ENCODE results near the gene ANO1. TPM values are rescaled to one million over a fixed set of nuclear protein-coding genes. Genes with fewer than 3 reads are reported as not detected.

Gene ANO1
- total RNA-seq, 1 donor from 2014 or later: 9.1 TPM

GRCh38 chr11:70129051-70129592 is 51.0 kb downstream of the ANO1 start:
- DNase-seq (ENCODE audit: low spot score, unreplicated experiment): no peak
- no peak for TF ChIP-seq CTCF (IDR thresholded peaks at IDR 0.05; ENCODE audit: unreplicated experiment)
- Mint-ChIP-seq H3K36me3 (ENCODE audit: insufficient read depth) (no peaks in the 10 kb centered on the region), H3K27me3 (peaks cover 25% of the 10 kb centered on the region), H3K4me3 (ENCODE audit: low read depth) (no peak overlapping the region), H3K9me3 (ENCODE audit: low read depth) (no peaks in the 10 kb centered on the region), H3K27ac (no peak overlapping the region), H3K4me1 (ENCODE audit: low read depth) (peaks cover 5% of the 10 kb centered on the region)

GRCh38 chr11:70130636-70131035 is 52.5 kb downstream of the ANO1 start:
- no peaks in the 10 kb centered on the region for H3K36me3 Mint-ChIP-seq (ENCODE audit: insufficient read depth)
- H3K4me1 Mint-ChIP-seq (ENCODE audit: low read depth): peaks cover 10% of the 10 kb centered on the region
- no peak for DNase-seq (ENCODE audit: low spot score, unreplicated experiment)
- H3K27me3 Mint-ChIP-seq: peaks cover 27% of the 10 kb centered on the region
- H3K4me3 Mint-ChIP-seq (ENCODE audit: low read depth): no peak overlapping the region
- H3K27ac Mint-ChIP-seq: no peak overlapping the region
- TF ChIP-seq CTCF (IDR thresholded peaks at IDR 0.05; ENCODE audit: unreplicated experiment): no peak
- H3K9me3 Mint-ChIP-seq (ENCODE audit: low read depth): no peaks in the 10 kb centered on the region

- DNase-seq (ENCODE audit: low spot score, unreplicated experiment): no peak
- Mint-ChIP-seq H3K4me1 (ENCODE audit: low read depth) (peaks cover 10% of the 10 kb centered on the region), H3K27ac (no peak overlapping the region), H3K27me3 (peaks cover 20% of the 10 kb centered on the region), H3K36me3 (ENCODE audit: insufficient read depth) (no peaks in the 10 kb centered on the region), H3K9me3 (ENCODE audit: low read depth) (no peaks in the 10 kb centered on the region), H3K4me3 (ENCODE audit: low read depth) (no peak overlapping the region)
- no peak for TF ChIP-seq CTCF (IDR thresholded peaks at IDR 0.05; ENCODE audit: unreplicated experiment)
Observed at GRCh38 chr11:70131606-70132190, 53.6 kb downstream of the ANO1 start.

- Mint-ChIP-seq H3K36me3 (ENCODE audit: insufficient read depth) (no peaks in the 10 kb centered on the region), H3K27ac (no peak overlapping the region), H3K4me1 (ENCODE audit: low read depth) (peaks cover 10% of the 10 kb centered on the region), H3K4me3 (ENCODE audit: low read depth) (no peak overlapping the region), H3K9me3 (ENCODE audit: low read depth) (no peaks in the 10 kb centered on the region), H3K27me3 (peaks cover 20% of the 10 kb centered on the region)
- no peak for TF ChIP-seq CTCF (IDR thresholded peaks at IDR 0.05; ENCODE audit: unreplicated experiment)
- no peak for DNase-seq (ENCODE audit: low spot score, unreplicated experiment)
Observed at GRCh38 chr11:70132641-70133040, 54.5 kb downstream of the ANO1 start.

DNA sequence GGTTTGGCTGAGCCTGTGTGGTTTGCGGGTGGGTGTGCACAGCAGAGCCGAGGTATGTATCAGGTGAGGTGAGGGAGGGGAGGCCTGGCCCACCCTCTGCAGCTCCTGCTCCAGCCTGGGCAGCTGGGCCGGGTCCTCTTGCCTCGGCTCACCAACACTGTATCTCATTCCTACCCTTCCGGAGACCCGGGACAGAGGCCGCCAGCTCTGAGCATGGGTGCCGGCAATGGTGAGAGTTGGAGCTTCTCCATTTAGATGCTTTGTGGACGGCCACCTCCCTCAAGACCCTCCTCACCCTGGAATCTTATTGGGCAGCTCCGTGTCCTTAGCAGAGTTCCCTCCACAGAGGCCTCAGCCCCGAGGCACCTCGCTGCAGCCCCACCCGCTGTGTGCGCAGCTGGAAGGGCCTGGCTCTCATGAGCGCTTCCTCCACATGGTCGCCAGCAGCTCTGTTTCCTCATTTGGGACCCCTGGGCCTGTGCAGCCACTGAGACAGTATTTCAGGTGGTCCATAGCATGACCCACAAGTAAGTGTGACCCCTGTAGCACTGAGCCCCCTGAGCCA is 55.7 kb downstream of the ANO1 start:
- Mint-ChIP-seq H3K27ac (no peak overlapping the region), H3K4me1 (ENCODE audit: low read depth) (peaks cover 5% of the 10 kb centered on the region), H3K36me3 (ENCODE audit: insufficient read depth) (no peaks in the 10 kb centered on the region), H3K27me3 (peaks cover 18% of the 10 kb centered on the region), H3K9me3 (ENCODE audit: low read depth) (no peaks in the 10 kb centered on the region), H3K4me3 (ENCODE audit: low read depth) (no peak overlapping the region)
- no peak for DNase-seq (ENCODE audit: low spot score, unreplicated experiment)
- no peak for TF ChIP-seq CTCF (IDR thresholded peaks at IDR 0.05; ENCODE audit: unreplicated experiment)

Measured in progenitor cell of endocrine pancreas (in vitro differentiated cells).